Measurements from ENCODE around the gene ACACB. TPM values are rescaled to one million over a fixed set of nuclear protein-coding genes. Genes with fewer than 3 reads are reported as not detected.

ACACB gene
- total and polyA plus RNA-seq, 8 donors, result 12.5 to 21.3 (median 15.8) TPM

DNA sequence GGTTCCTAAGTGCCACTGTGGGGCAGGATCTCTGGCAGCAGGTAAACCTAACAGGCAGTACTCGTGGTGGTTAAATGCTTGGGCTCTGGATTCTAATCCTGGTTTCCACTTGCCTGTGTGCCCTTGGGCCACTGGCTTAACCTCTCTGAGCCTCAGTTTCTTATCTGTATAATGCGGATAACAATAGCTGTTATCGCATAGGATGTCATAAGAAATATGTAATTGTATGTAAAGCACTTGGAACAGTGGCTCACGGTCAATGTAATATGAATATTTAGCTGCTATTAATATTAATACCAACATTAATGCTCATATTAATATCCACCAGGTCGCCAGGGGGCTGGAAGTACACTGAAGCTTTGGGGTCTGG is 175.9 kb downstream of the ACACB start:
- Histone ChIP-seq H3K9me3 (no peaks in the 10 kb centered on the region), H3K27ac (no peak overlapping the region), H3K4me1 (no peaks in the 10 kb centered on the region), H3K27me3 (peaks cover 0 to 67% of the 10 kb centered on the region in 2 donors), H3K36me3 (no peaks in the 10 kb centered on the region), H3K4me3 (no peak overlapping the region)
- DNase-seq (no peak), ATAC-seq (no peak)
- TF ChIP-seq, protein P1, sequence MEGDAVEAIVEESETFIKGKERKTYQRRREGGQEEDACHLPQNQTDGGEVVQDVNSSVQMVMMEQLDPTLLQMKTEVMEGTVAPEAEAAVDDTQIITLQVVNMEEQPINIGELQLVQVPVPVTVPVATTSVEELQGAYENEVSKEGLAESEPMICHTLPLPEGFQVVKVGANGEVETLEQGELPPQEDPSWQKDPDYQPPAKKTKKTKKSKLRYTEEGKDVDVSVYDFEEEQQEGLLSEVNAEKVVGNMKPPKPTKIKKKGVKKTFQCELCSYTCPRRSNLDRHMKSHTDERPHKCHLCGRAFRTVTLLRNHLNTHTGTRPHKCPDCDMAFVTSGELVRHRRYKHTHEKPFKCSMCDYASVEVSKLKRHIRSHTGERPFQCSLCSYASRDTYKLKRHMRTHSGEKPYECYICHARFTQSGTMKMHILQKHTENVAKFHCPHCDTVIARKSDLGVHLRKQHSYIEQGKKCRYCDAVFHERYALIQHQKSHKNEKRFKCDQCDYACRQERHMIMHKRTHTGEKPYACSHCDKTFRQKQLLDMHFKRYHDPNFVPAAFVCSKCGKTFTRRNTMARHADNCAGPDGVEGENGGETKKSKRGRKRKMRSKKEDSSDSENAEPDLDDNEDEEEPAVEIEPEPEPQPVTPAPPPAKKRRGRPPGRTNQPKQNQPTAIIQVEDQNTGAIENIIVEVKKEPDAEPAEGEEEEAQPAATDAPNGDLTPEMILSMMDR (IDR thresholded peaks at IDR 0.05), result no peak
- intact Hi-C loops (cut with DNase I), result no loop called here

DNA sequence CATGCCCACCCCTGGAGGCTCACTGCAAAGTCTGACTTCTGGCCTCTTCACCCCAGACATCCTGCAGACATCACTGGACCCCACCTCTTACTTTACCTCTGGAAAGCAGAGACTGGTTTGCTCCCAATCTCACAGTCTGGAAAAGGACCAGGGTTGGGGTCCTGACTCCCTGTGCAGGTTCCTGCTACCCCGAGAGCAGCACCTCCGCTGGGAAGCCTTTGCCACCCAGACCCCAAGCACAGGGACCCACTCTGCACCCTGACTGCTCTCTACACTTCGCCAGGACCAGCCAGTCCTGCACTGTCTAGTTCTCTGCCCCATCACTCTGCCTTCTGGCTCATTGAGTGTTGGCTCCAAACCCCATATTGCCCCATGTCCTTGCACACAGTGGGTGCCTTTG is 176.7 kb downstream of the ACACB start:
- TF ChIP-seq, protein P1 (IDR thresholded peaks at IDR 0.05), result no peak
- no peaks in the 10 kb centered on the region for H3K9me3 ChIP-seq
- DNase-seq, result no peak
- ATAC-seq, result no peak
- H3K27ac ChIP-seq, result no peak overlapping the region
- no peak overlapping the region for H3K4me3 ChIP-seq
- intact Hi-C loops (cut with DNase I), result no loop called here
- H3K27me3 ChIP-seq, result peaks cover 0 to 59% of the 10 kb centered on the region in 2 donors
- no peaks in the 10 kb centered on the region for H3K4me1 ChIP-seq
- no peaks in the 10 kb centered on the region for H3K36me3 ChIP-seq

- Histone ChIP-seq H3K9me3 (no peaks in the 10 kb centered on the region), H3K4me3 (no peak overlapping the region), H3K27ac (no peak overlapping the region), H3K4me1 (no peaks in the 10 kb centered on the region), H3K36me3 (no peaks in the 10 kb centered on the region), H3K27me3 (peaks cover 0 to 58% of the 10 kb centered on the region in 2 donors)
- TF ChIP-seq, protein P1 (IDR thresholded peaks at IDR 0.05), result no peak
- ATAC-seq (no peak), DNase-seq (no peak)
- intact Hi-C loops (cut with DNase I), result no loop called here
Measured at GRCh38 chr12:109294286-109294796, 178.0 kb downstream of the ACACB start.

DNA sequence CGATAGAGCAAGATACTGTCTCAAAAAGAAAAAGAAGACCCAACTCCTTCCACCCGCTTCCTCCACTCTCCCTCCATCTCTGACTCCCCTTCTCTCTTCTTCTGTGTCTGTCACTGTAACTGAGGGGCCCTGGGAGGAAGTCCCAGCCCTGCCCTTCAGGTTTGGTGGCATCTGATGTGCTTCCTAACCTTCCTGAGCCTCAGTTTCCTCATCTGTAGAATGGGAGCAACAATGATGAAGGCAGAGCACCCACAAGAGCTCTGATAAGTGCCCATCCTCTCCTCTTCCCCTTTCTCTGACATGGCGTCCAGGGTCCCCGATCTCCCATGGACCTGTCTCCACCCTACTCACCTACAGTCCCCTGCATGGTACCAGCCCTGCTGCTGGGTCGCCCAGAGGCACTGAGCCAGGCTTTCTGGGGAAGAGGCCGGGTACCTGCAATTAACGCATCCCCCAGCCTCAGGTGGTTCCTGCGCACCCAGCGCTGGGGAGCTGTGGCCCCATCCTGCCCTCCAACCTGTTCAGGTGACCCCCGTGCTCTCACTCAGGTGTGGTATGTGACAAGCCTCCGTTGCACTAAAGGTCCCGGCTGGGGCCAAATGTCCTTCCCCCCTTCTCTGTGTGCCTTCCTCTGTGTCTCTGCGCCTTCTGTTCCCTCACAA is 179.5 kb downstream of the ACACB start:
- H3K27ac ChIP-seq, result no peak overlapping the region
- H3K27me3 ChIP-seq, result peaks cover 0 to 54% of the 10 kb centered on the region in 2 donors
- intact Hi-C loops (cut with DNase I), result no loop called here
- H3K4me3 ChIP-seq, result no peak overlapping the region
- DNase-seq, result no peak
- TF ChIP-seq, protein P1 (IDR thresholded peaks at IDR 0.05), result no peak
- no peaks in the 10 kb centered on the region for H3K4me1 ChIP-seq
- H3K36me3 ChIP-seq, result no peaks in the 10 kb centered on the region
- no peaks in the 10 kb centered on the region for H3K9me3 ChIP-seq
- no peak for ATAC-seq

GRCh38 chr12:109296431-109296830 is 180.0 kb downstream of the ACACB start:
- Histone ChIP-seq H3K4me1 (no peaks in the 10 kb centered on the region), H3K36me3 (no peaks in the 10 kb centered on the region), H3K9me3 (no peaks in the 10 kb centered on the region), H3K4me3 (no peak overlapping the region), H3K27me3 (peaks cover 0 to 54% of the 10 kb centered on the region in 2 donors), H3K27ac (no peak overlapping the region)
- TF ChIP-seq, protein P1 (IDR thresholded peaks at IDR 0.05), result no peak
- intact Hi-C loops (cut with DNase I), result no loop called here
- no peak for ATAC-seq
- no peak for DNase-seq
